Measurements from ENCODE around the gene NHERF2.
A peak's percentile ranks its signal among the peaks of the same experiment; 100 is the strongest.

Gene NHERF2

GRCh38 chr16:1991135-1991551 lies 35.6 kb upstream of the NHERF2 start:
- peak; percentile 82 for DNase-seq

GRCh38 chr16:1991588-1991947 lies 35.1 kb upstream of the NHERF2 start:
- DNase-seq: no peak

- DNase-seq: peak; percentile 99
Observed at GRCh38 chr16:1991948-1992703, 34.6 kb upstream of the NHERF2 start.

GRCh38 chr16:1992704-1993317 lies 33.9 kb upstream of the NHERF2 start:
- DNase-seq: no peak

- no peak for DNase-seq
Observed at GRCh38 chr16:1993731-1994131, 33.0 kb upstream of the NHERF2 start.

GRCh38 chr16:1997494-1998359 lies 29.0 kb upstream of the NHERF2 start:
- no peak for DNase-seq

GRCh38 chr16:1998360-1998835 lies 28.3 kb upstream of the NHERF2 start:
- DNase-seq: no peak

GRCh38 chr16:1998852-1999801 lies 27.6 kb upstream of the NHERF2 start:
- no peak for DNase-seq

- DNase-seq: no peak
Observed at GRCh38 chr16:1999866-2000514, 26.7 kb upstream of the NHERF2 start.

- no peak for DNase-seq
Observed at GRCh38 chr16:2001035-2001434, 25.7 kb upstream of the NHERF2 start.

- DNase-seq: no peak
Observed at GRCh38 chr16:2001456-2002355, 25.0 kb upstream of the NHERF2 start.

- DNase-seq: no peak
Observed at GRCh38 chr16:2002406-2003230, 24.1 kb upstream of the NHERF2 start.

- no peak for DNase-seq
Observed at GRCh38 chr16:2003231-2003826, 23.4 kb upstream of the NHERF2 start.

GRCh38 chr16:2003827-2004641 lies 22.7 kb upstream of the NHERF2 start:
- DNase-seq: peak; percentile 94

GRCh38 chr16:2004795-2005517 lies 21.7 kb upstream of the NHERF2 start:
- no peak for DNase-seq

GRCh38 chr16:2005646-2006045 lies 21.1 kb upstream of the NHERF2 start:
- peak; percentile 55 for DNase-seq

GRCh38 chr16:2006317-2006716 lies 20.4 kb upstream of the NHERF2 start:
- no peak for DNase-seq

All from activated CD8-positive, alpha-beta memory T cell treated with anti-CD3 and anti-CD28 coated beads for 24 hours (primary cell).